ENCODE data around the gene NTM.

The NTM gene

DNA sequence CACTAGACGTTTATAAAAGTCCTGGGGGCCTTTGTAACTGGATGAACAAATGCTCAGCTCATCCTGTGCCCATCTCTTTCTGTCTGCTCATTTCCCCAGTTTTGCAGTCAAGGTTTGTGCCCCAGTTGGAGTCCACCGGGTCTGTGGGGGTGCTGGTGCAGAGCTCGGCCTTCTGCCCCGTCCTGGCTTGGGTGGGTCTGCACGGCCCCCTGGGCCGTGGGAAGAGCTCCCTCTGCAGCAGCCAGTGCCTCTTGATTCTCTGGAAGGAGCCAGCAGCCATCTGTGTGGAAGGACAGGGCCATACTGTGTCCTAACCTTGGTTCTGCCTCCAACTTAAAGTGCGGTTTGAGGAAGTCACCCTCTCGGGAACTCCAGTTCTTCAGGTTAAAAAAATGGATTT lies 140.2 kb downstream of the NTM start:
- DNase-seq, result no peak

DNA sequence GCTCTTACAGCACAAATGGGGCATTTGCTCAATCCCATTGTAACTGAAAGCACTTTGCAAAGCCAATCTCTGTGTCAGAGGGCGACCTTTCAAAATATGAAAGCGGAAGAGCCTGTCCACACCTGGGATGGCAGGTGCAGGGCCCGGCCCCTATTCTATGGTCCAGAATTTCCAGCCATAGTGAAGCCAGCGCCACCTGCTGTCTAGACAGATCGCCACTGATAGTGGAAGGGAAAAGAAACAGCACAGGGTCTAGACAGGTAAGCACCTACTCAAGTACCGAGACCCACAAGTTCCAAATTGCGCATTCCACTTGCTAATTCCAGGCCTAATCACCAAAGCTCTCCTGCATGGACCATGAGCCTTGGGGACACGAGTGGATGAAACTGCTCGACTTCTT lies 141.4 kb downstream of the NTM start:
- DNase-seq, result peak; percentile 20 to 37

DNA sequence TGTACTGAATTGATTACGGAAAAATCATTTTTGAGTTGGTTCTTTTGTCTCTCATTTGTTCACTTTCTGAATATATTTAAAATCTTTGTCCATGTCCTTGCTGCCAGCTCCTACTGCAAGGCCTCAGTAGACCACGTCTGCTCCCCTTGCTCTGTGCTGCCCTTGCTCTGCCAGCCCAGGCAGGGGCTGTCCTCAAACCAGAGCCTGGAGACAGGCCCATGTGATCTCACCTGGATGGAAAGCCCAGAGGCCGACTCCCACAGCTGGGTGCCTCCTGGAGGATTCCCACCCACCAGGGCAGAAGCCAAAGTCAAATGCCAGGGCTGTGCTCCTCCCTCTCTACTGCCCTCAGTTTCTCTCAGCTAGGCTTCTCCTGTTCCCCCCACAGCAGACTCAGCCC lies 141.8 kb downstream of the NTM start:
- DNase-seq, result no peak

DNA sequence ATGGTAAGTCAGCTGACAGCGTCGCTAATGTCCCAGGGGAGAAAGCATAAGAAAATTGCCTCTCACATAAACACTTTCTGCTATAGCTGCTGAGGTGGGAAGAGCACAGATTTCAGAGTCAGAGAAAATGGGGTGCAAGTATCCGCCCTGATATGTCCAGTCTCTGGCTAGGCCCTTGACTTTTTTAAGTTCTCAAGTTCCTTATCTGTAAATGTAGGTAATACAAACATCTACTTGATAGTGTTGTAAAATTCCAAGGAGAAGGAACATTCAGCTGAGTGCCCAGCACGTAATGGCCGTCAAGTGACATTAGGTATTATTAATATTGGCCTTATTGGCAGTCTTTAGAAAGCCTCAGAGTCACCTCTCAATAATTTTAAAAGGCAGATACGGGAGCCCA lies 143.6 kb downstream of the NTM start:
- no peak for DNase-seq

DNA sequence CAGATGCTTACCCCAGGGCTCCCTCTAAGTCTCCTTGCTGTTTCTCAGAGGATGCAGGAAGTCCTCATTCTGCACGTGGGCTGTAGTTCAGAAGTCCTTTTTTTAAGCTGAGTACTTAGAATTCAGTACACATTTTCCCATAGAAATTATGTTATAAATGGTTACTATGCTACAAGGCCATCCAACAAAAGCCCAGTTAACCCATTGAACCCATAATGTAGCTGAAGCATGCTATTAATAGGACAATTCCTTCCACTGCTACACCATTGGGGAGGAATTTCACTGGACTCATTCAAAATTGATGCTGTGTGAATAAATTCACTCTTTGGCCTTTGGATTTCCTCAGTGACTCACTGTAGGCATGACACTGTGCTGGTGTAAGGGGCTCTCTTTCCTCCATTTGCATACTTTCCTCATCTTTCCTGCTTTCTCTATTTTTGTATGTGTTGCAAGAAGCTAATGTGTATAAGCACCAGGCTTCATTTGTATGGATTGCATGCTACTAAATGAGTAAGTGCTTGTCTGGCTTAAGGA lies 148.0 kb downstream of the NTM start:
- DNase-seq, result no peak

DNA sequence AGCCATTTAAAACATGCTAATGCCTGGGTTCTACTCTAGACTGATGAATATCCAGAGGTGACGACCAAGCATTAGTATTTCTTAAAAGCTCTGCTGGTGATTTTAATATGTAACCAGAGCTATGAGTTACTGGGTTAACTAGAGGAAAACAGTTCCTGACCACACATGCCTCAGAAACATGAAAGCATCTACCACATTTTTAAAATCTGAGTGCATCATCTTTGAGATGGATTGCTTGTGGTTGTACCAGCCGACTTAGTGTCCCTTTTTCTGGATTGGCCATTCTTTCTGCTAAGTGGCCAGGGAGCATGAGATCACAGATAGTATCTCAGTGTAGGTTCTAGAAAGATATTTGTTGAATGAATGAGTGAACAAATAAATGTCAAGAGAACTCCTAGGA lies 152.4 kb downstream of the NTM start:
- no peak for DNase-seq

DNA sequence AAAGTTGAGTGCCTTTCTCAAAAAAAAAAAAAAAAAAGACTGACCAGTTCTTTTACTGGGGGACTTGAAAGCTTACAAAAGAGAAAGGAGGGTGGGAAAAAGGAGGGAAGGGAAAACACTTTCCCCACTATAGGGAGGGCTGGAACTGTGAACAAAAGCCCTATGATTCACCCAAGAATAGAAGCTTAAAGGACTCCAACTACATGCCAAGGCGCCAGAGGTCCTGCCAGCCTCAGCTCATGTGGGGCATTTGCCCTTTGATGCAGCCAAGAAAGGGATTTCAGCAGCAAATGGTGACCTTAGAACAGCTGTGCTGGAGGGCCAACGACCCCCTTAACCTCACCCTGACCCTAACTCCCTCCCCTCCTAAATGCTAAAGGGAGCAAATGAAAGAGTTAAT lies 160.0 kb downstream of the NTM start:
- DNase-seq, result no peak

DNA sequence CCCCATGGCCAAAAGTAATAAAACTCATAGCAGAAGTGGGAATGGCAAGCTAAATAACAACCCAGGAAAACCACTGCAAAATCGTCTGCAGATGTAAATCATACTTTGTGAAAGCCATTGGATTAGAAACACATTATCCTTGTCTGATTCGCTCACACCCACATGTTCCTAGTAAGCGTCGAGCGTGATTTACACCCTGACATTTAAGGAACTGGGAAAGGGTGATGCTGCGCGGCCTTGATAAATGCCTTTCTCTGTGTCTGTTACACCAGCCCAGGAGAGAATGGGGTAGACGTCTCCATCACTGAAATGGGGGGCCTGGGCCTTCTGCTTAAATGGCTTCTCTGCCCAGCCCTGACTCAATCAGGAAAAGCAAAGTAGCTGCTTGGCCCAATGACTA lies 162.7 kb downstream of the NTM start:
- DNase-seq, result no peak

DNA sequence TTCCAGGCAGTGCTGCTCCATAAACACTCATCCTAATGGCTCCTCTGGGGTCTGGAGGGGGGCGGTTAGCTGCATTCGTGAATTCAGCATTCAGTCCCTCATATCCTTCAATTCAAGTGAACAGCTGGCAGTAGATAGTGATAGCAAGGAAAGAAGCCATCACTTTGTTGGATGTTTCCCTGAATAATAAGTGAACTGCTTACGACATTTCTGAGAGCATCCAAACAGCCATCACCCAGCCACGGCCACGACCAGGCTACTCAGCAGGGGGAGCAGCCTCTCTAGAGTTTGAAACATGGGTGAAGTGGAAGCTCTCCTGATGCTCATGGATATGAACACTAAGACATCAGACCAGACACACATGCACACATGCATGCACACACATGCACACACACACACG lies 163.6 kb downstream of the NTM start:
- DNase-seq, result no peak

DNA sequence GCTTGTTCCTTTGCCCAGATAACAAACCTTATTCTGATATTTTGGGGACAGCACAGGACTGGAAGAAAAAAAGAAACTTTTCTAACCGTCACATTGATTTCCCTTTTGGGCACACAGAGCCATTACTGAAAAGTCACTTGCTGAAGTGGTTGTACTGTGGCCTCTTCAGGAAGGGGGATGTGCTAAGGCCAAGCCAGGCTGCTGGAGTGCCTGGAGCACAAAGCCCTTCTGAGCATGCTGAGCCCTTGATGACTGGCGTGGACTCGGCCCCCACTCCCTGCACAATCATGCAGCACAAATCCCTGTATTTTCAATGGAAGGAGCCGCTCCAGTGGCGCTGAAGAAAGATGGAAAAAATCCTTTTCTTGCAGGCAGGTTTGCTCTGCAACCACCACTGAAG lies 164.2 kb downstream of the NTM start:
- DNase-seq, result no peak

DNA sequence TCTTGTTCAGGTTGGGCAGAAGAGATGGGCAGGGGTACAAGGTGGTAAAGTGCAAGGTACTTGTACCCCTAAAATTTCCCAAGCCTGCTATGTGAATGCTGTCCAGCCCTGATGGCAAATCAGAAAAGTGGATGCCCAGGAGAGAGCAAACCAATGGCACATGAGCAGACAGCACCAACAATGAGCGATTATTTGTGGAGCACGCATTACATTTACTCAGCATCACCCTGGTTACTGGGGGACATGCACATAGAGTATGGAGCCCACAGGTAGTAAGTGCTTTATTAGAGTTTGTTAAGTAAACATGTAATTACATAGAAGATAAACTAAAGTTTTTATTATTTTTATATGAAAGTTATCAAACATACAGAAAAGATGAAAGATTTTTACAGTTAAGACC lies 165.7 kb downstream of the NTM start:
- DNase-seq, result no peak

DNA sequence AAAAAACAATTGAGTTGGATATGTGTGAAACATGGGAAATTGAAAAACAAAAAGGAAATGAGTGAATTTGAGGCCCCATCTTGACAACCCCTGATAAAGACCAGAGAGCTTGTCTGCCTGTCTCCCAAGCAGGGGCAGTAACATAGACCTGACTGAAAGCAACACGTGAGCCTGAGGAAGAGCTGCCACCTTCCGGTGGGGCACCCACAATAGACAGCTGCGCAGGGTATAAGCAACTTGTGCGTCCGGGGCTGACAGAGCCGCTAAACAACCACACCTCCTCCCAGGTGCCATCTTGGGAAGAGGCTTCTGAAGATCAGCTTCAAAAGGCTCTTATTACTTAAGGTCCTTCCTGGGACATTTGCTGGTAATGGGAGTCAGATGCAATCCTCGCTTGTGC lies 166.8 kb downstream of the NTM start:
- no peak for DNase-seq

DNA sequence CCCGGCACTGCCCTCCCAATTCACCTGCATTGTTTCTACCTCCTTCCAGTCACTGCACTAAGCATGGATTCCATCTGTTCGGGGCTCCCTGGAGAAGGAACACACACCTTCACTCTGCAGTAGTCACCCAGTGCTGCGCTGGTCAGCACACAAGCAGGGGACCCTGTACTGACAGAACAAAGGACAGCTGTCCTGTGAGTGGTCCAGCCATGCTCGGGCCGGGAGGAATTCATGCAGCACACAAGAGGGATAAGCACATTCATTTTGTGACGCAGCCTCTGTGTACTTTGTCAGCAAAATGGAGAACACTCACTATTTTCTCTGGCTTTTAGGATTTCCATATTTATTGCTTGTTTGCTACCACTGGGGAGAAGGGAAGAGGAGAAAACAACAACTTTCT lies 167.3 kb downstream of the NTM start:
- DNase-seq, result no peak

DNA sequence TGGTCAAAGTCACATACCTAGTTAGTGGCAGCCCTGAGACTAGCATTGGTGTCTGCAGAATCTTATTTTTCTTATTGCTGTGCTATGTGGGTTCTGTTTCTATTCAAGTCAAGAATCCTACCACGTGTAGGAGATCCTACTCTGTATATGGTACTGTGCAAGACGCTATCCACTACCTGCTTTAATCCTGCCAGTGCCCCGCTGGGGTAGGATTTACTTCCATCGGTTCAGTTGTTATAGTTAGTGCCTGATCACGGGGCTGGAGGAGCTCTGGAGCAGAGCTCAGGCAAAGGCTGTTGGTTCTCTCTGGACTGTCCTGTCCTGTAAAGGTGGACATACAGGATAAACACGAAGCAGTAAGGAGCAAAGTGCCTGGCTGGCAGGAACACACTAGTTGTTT lies 167.9 kb downstream of the NTM start:
- no peak for DNase-seq

DNA sequence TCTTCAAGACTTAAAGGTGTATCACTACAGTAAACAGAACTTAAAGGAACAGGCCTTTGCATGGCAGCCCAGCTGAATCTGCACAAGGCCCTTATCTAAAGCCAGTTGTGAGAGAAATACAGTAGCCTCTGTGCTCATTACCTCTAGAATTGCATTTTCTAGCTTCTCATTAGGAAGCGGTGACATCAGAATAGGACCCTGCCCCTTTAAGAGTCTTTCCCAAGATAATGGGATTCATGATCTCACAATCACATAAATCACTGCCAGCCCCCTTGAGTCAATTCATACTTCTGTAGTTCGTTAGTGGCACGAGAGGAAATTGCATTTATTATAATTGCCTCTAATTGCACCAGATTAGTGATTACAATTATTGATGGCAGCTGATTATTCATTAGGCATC lies 170.3 kb downstream of the NTM start:
- no peak for DNase-seq

DNA sequence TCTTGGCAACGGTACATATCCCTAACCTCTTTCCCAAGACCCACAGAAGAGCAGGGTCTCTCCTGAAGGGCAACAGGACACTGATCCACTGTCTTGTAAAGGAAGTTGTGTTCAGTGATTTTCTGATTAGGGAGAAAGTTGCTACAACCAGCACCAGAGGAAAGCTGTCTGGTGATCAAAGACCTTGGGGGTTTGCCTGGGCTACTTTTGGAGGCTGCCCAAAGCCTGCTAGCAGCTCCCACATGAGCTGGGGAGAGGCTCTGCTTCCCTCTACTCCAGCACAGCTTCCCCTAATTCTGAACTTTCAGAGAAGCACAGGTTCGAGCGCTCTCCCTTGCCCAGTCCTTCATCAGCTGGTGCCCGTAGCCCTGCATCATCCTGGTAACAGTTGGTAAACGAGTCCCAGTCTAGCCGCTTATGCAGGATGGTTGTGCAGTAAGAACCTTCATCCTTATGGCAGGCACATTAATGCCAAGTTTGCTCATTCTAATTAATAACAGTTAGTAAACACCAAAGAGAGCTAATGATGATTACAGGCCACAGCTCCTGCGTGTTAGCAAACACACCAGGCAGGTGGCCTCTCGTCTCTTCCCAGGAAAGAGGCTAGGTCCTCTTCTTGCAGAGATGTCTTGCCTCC lies 173.1 kb downstream of the NTM start:
- DNase-seq, result no peak

DNA sequence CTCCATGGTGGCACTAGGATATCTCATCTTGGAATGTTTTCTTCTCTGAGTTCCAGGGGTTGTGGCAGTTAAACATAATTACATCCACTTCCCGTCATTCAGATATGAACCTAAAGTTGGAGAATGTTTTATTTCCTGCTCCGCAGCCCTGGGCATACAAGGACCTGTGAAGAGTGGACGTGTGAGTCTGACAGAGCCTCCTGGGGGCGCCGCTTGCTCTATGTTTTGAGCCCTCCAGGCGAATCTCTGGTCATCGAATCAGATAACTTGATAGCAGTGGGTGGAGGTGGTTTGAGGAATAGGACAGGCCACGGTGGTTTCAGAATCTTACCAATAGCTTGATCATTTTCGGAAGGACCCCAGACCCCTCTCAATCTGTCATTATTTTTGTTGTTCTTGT lies 174.2 kb downstream of the NTM start:
- DNase-seq, result no peak

DNA sequence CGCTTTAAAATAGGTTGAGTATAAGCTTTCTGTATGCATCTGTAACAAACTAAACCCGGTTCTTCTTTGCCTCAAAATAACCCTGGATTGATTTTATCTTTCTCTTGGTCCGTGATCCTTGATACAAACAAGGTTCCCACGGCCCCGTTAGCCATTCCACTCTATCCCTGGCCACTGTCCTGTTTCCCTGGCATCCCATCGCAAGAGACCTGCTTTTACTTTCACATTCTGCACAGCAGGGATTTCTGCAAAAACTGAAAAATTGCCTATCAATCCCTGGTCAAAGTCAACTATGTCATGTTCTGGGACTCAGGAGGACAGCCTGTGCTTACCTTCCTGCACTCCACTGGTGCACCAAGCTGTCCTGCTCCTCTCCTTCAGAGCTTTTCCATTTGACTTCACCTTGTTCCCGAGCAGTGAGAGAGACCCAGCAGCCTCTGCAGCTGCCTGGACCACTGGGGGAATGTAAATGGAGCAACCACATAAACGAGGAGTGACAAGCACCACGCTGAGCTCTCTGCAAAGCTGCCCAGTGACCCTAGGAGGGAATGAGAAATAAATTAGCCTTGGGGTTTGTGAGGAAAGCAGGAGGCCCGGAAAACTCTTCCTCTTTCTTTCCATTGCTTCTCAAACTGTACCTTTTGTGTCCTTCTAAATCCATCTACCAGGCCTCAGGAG lies 175.9 kb downstream of the NTM start:
- DNase-seq, result no peak

DNA sequence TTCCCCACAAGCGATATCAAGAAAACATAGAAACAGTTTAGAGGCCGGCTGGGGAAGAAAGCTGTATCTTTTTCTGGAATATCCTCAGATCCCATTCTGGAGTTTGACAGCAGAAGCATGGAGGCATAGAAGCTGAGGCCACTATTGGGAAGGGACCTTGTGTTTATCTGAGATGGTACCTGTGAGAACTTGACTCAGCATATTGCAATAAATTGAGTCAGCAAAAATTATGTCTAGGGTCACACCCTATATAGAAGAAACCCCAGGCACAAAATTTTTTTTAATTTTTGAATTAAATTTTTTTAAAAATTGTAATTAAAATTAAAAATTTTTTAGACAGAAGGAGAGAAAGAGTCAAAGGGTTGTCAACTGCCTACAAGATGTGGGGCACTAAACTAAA lies 178.7 kb downstream of the NTM start:
- DNase-seq, result no peak

DNA sequence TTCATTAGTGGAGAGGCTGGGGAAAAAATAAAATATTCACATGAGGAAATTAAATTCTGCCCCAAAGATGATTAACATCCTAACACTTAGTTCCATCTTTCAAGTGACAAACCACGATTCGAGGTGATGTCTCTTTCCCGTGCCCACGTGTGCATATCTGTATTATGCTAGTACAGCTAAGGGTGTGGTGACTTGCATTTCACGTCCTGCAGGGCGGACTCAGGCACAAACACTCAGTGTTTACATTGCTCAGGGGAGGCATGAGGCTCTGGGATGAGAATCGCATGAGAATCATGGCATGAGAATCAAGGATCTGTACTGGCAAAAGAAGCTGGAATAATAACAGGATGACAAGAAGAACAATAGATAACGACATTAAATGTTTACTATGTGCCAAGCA lies 179.4 kb downstream of the NTM start:
- DNase-seq, result no peak

DNA sequence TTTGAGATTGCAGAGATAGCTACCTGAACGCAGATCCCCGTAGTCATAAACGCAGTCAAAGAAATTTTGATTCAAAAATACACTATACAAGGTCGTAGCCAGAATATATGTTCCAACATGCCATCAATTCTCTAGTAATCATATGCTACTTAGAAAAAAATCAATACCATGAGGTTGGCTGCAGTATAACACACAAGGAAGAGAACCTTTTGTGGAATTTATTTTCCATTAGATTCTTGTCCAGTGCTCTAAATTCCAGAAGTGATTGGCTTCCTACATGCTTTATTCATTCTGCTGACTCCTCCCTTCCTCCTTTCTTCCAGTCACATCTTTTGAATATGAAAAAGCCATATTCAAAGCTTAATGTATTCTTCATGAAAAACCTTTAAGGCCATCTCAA lies 189.9 kb downstream of the NTM start:
- DNase-seq, result no peak

DNA sequence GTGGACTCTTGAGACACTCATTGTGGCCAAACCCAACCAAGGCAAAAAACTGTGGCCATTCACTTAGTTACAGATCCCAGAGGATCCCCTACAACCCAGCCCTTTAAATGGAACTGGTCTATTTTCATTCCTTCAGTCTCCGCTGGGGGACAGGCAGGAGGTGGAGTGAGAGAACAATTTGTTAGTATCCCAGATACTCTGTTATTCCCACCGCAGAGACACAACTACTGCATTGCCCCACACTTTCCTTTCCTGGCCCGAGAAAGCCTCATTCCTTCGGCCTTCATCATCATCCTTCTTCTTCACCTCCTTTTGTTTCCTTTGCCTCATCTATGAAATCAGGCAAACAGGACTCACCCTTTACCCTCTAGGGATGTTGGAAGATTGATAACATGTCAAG lies 191.1 kb downstream of the NTM start:
- no peak for DNase-seq

DNA sequence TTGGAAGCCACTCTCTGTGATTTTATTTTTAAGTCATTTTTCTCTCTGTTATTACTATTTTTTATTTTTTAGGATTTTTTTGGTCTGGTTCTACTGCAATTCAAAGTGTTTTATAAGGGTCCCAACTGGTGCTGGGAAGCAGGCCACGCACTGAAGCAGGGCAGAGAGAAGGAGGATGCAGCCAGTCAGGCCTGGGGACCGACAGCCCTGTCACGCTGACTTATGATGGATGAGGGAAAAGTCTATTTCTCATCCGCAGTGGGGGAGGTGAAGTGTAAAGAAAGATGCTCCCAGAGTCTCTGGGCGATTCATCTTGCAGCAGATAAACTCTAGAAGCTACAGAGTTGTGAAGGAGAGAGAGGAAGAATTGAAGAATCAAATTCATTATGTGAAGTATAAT lies 191.6 kb downstream of the NTM start:
- no peak for DNase-seq

DNA sequence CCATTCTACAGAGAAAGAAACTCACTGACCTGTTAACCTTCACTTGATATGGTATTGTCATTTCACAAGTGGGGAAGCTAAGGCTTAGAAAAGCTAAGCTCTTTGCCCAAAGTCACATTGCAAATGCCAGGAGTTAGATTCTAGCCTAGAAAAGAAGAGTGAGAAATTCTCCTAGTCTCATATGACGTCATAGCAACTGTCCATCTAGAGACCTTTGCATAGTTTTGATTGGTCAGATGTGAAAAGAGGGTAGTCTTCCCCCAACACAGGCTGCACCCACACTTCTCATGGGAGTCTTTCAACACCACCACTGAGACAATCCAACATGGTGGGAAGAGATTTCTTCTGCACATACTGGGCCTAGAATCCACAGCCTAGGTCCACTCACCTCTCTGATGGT lies 197.9 kb downstream of the NTM start:
- no peak for DNase-seq

DNA sequence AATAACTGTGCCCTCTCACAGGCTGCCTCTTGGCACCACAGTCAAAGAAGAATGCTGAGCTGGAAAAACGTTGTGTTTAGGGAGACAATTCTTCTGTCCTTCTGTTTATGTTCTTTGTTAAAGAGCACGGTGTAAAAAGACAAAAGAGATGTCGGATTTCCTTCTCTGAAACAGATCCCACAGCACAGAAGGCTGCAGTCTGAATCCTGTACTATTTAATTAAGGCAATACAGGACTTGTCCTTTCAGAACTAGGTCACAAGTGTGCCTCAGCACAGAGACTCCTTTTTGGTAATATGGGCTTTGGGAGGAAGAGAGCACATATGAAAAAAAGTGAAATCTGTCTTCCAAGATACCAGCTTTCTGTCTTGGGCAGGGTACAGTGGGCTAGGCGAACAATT lies 201.2 kb downstream of the NTM start:
- no peak for DNase-seq
